ENCODE data around the gene TMEM117. TPM values are rescaled to one million over a fixed set of nuclear protein-coding genes. Genes with fewer than 3 reads are reported as not detected.

Gene TMEM117
- total RNA-seq, 1 donor from 2014 or later, result 12.4 TPM

Other genes starting within 250 kb of the TMEM117 start
- gene PUS7L, start 77.3 kb upstream of the TMEM117 start, total RNA-seq, result 8.7 and 14.9 TPM in 2 replicates
- gene IRAK4, start 77.1 kb upstream of the TMEM117 start, total RNA-seq, result 17.7 and 19.4 TPM in 2 replicates
- gene TWF1, start 29.8 kb upstream of the TMEM117 start, total RNA-seq, result 132 and 137 TPM in 2 replicates

Measured in kidney epithelial cell (primary cell).